H1 (cell line): Measurements from ENCODE around the gene FEZF1. TPM values are rescaled to one million over a fixed set of nuclear protein-coding genes. Genes with fewer than 3 reads are reported as not detected.

ENCODE experiments used
- CTCF ChIA-PET: fragments of 300-600 bp; sonication (Branson Sonifier 250); formaldehyde crosslinking; loops from one replicate; lab custom pipeline; 2021; ENCODE audit not compliant: partially characterized antibody; lab: Charles Lee
- POLR2A ChIA-PET: fragments of 300-600 bp; sonication (Branson Sonifier 250); formaldehyde crosslinking; loops from one replicate; lab custom pipeline; 2021; ENCODE audit warnings: inconsistent platforms; ENCODE audit not compliant: partially characterized antibody; lab: Charles Lee
- DNase-seq, 2 experiments: peaks; one replicate each; pipeline versions ENCODE4 v3.0.0 to v3.0.0-alpha.2; 2010 to 2022; ENCODE audit warnings: low spot score in 2 of 2, low read depth in 1 of 2, mixed read lengths in 1 of 2
- FAIRE-seq: peaks from 2 replicates; lab custom pipeline; 2011; peaks lifted over from hg19 to GRCh38; lab: Jason Lieb, UNC
- H2AFZ ChIP-seq: 2 replicates; pipeline ENCODE4 v1.8.1; 2012; ENCODE audit warnings: low read length, inconsistent platforms
- H2AK5ac ChIP-seq: 2 replicates; pipeline ENCODE4 v1.6.1; 2013; ENCODE audit warnings: low read depth, low read length
- H2BK120ac ChIP-seq: replicated peaks from 2 replicates; pipeline ENCODE3; 2013; ENCODE audit warnings: low read depth, low read length, inconsistent platforms
- H2BK12ac ChIP-seq: 2 replicates; pipeline ENCODE4 v1.6.1; 2013; ENCODE audit warnings: low read depth, low read length
- H2BK15ac ChIP-seq: 2 replicates; pipeline ENCODE4 v1.6.1; 2013; ENCODE audit warnings: low read length
- H2BK20ac ChIP-seq: 2 replicates; pipeline ENCODE4 v1.6.1; 2013; ENCODE audit warnings: low read length
- H2BK5ac ChIP-seq: 2 replicates; pipeline ENCODE4 v1.6.1; 2013; ENCODE audit warnings: low read depth, low read length
- H3K14ac ChIP-seq: 2 replicates; pipeline ENCODE4 v1.6.1; 2013; ENCODE audit warnings: inconsistent platforms; ENCODE audit not compliant: insufficient read length
- H3K18ac ChIP-seq: 2 replicates; pipeline ENCODE4 v1.6.1; 2013; ENCODE audit warnings: low read length; ENCODE audit errors: extremely low read depth
- H3K23ac ChIP-seq: 2 replicates; pipeline ENCODE4 v1.6.1; 2013; ENCODE audit warnings: inconsistent platforms; ENCODE audit not compliant: insufficient read length
- H3K23me2 ChIP-seq: 2 replicates; pipeline ENCODE4 v1.6.1; 2013; ENCODE audit warnings: low read depth, low read length
- H3K27ac ChIP-seq: 2 replicates; pipeline ENCODE4 v1.6.1; 2011; ENCODE audit warnings: low read depth, low read length, inconsistent platforms
- H3K27me3 ChIP-seq, 4 experiments: replicated peaks in 1 of 4; 1 replicate in 1 of 4; 2 replicates in 3 of 4; pipeline versions ENCODE4 v1.6.1 to v1.8.1; 2011 to 2013; ENCODE audit warnings: low read length in 3 of 4, mild to moderate bottlenecking in 3 of 4, inconsistent platforms in 2 of 4, mixed read lengths in 2 of 4, moderate library complexity in 1 of 4; ENCODE audit not compliant: control insufficient read depth in 3 of 4, insufficient read depth in 3 of 4; ENCODE audit errors: extremely low read depth in 1 of 4
- H3K36me3 ChIP-seq, 4 experiments: 2 replicates each; pipeline versions ENCODE4 v1.6.1 to v1.8.1; 2011 to 2013; ENCODE audit warnings: mild to moderate bottlenecking in 4 of 4, low read length in 3 of 4, moderate library complexity in 2 of 4, control low read depth in 1 of 4, inconsistent platforms in 1 of 4; ENCODE audit not compliant: insufficient read depth in 4 of 4, control insufficient read depth in 2 of 4
- H3K4ac ChIP-seq: replicated peaks from 2 replicates; pipeline ENCODE3; 2013; ENCODE audit warnings: low read length, low read depth, mixed read lengths, inconsistent platforms; ENCODE audit not compliant: insufficient read length
- H3K4me1 ChIP-seq, 4 experiments: replicated peaks in 1 of 4; 1 replicate in 1 of 4; 2 replicates in 3 of 4; pipeline versions ENCODE4 v1.6.1 to v1.8.1; 2011 to 2013; ENCODE audit warnings: low read length in 3 of 4, inconsistent platforms in 2 of 4, mixed read lengths in 1 of 4; ENCODE audit not compliant: insufficient read depth in 4 of 4, control insufficient read depth in 3 of 4
- H3K4me2 ChIP-seq, 2 experiments: 2 replicates each; pipeline versions ENCODE4 v1.6.1 to v1.8.1; 2011 to 2013; ENCODE audit warnings: low read depth in 2 of 2, low read length in 2 of 2, control low read depth in 1 of 2, inconsistent platforms in 1 of 2, mild to moderate bottlenecking in 1 of 2; ENCODE audit not compliant: insufficient read depth in 1 of 2
- H3K4me3 ChIP-seq, 4 experiments: fragments of 200-600, 300-600 bp in 1 of 4; sonication (generic), shearing (Covaris generic), sonication (Bioruptor Twin) in 1 of 4; 2 replicates each; pipeline versions ENCODE4 v1.5.1 to v1.8.1; 2011 to 2016; ENCODE audit warnings: low read length in 4 of 4, low read depth in 3 of 4, control low read depth in 2 of 4, inconsistent platforms in 2 of 4, mild to moderate bottlenecking in 2 of 4, mixed read lengths in 1 of 4, moderate library complexity in 1 of 4; ENCODE audit not compliant: insufficient read depth in 2 of 4; ENCODE audit errors: extremely low read depth in 1 of 4
- H3K56ac ChIP-seq: replicated peaks from 2 replicates; pipeline ENCODE3; 2013; ENCODE audit warnings: low read depth, mild to moderate bottlenecking, mixed read lengths, low read length, inconsistent platforms; ENCODE audit not compliant: insufficient read length
- H3K79me1 ChIP-seq: 2 replicates; pipeline ENCODE4 v1.6.1; 2013; ENCODE audit warnings: low read depth, low read length, control low read depth
- H3K79me2 ChIP-seq, 2 experiments: 2 replicates each; pipeline versions ENCODE4 v1.6.1 to v1.8.1; 2012 to 2013; ENCODE audit warnings: low read length in 2 of 2, mild to moderate bottlenecking in 2 of 2, inconsistent platforms in 1 of 2; ENCODE audit not compliant: insufficient read depth in 2 of 2, control insufficient read depth in 1 of 2
- H3K9ac ChIP-seq, 4 experiments: replicated peaks in 1 of 4; 1 replicate in 1 of 4; 2 replicates in 3 of 4; pipeline versions ENCODE4 v1.6.1 to v1.8.1; 2011 to 2013; ENCODE audit warnings: low read depth in 3 of 4, low read length in 3 of 4, control low read depth in 2 of 4, mild to moderate bottlenecking in 2 of 4, moderate library complexity in 2 of 4, inconsistent platforms in 1 of 4; ENCODE audit errors: extremely low read depth in 1 of 4
- H3K9me3 ChIP-seq, 2 experiments: 2 replicates each; pipeline versions ENCODE4 v1.6.1 to v1.8.1; 2012 to 2013; ENCODE audit warnings: mild to moderate bottlenecking in 2 of 2, moderate library complexity in 2 of 2, control low read depth in 1 of 2, inconsistent platforms in 1 of 2, low read depth in 1 of 2, low read length in 1 of 2, mixed read lengths in 1 of 2; ENCODE audit not compliant: insufficient read depth in 2 of 2
- H4K20me1 ChIP-seq, 2 experiments: replicated peaks in 1 of 2; 2 replicates each; pipeline versions ENCODE3 to v1.8.1; 2011 to 2013; ENCODE audit warnings: inconsistent platforms in 2 of 2, low read length in 2 of 2, mild to moderate bottlenecking in 1 of 2; ENCODE audit not compliant: insufficient read depth in 2 of 2, control insufficient read depth in 1 of 2
- H4K5ac ChIP-seq: 2 replicates; pipeline ENCODE4 v1.6.1; 2013; ENCODE audit warnings: low read length, low read depth, mixed read lengths, inconsistent platforms; ENCODE audit not compliant: insufficient read length
- H4K8ac ChIP-seq: 2 replicates; pipeline ENCODE4 v1.8.0; 2013; ENCODE audit warnings: mild to moderate bottlenecking, moderate library complexity, low read length, inconsistent platforms; ENCODE audit not compliant: insufficient read depth; ENCODE audit errors: extremely low read depth
- H4K91ac ChIP-seq: replicated peaks from 2 replicates; pipeline ENCODE3; 2013; ENCODE audit warnings: low read length, mixed read lengths, inconsistent platforms; ENCODE audit not compliant: insufficient read length
- CHD1 ChIP-seq: IDR thresholded peaks from 2 replicates; pipeline ENCODE4 v1.6.1; 2012; ENCODE audit warnings: low read depth, low read length, improper control_type of control experiment
- KDM1A ChIP-seq: fragments of 200-600, 300-600 bp; sonication (generic); IDR thresholded peaks from 2 replicates; pipeline ENCODE4 v1.7.1; 2016; ENCODE audit warnings: mild to moderate bottlenecking, low read length, borderline replicate concordance
- TCF12 ChIP-seq: IDR thresholded peaks from 2 replicates; pipeline ENCODE4 v1.6.1; 2011; ENCODE audit warnings: low read depth, mild to moderate bottlenecking, low read length
- TEAD4 ChIP-seq: IDR thresholded peaks from 2 replicates; pipeline ENCODE4 v1.6.1; 2012; ENCODE audit warnings: low read depth, low read length, inconsistent platforms, mixed read lengths
- WGBS, 2 experiments: shearing (Covaris generic) in 1 of 2; methylation state at CpG; one replicate each; pipeline versions ENCODE4 v1.1.6 to v1.1.7; 2013 to 2015; ENCODE audit warnings: low lambda C conversion rate in 2 of 2, mixed read lengths in 2 of 2, inconsistent platforms in 1 of 2, low coverage in 1 of 2, missing lambda C conversion rate in 1 of 2; ENCODE audit not compliant: insufficient replicate concordance in 2 of 2, insufficient coverage in 1 of 2, insufficient read length in 1 of 2; ENCODE audit errors: extremely low coverage in 1 of 2, missing lambda C conversion rate in 1 of 2; 5-methylcytosine and 5-hydroxymethylcytosine counted together
- polyA plus RNA-seq, 7 experiments: library from polyadenylated mRNA; depleted of rRNA in 3 of 7; stranded (reverse) in 5 of 7; unstranded in 2 of 7; fragments of >200 nt in 5 of 7; fragments of 200-250 nt in 2 of 7; gene quantifications; 1 replicate in 5 of 7; 2 replicates in 1 of 7; 4 replicates in 1 of 7; pipeline versions ENCODE4 v1.2.1 to v1.2.3, GENCODE V29; 2011 to 2013; ENCODE audit warnings: missing spikeins in 2 of 7, mixed read lengths in 2 of 7
- total RNA-seq: library from RNA; stranded (reverse); fragmentation: NEBNext Ultra II Directional; extraction: Animal tissue kit (Norgen Biotek cat#: 25700); gene quantifications from 2 replicates; pipeline ENCODE4 v1.2.1, GENCODE V29; 2021

FEZF1 gene
- total and polyA plus RNA-seq, 2 of the 8 experiments (the other 6 are each of a cell fraction or from before 2014, with no cell fraction given) = 10.6 to 15.7 TPM

DNA sequence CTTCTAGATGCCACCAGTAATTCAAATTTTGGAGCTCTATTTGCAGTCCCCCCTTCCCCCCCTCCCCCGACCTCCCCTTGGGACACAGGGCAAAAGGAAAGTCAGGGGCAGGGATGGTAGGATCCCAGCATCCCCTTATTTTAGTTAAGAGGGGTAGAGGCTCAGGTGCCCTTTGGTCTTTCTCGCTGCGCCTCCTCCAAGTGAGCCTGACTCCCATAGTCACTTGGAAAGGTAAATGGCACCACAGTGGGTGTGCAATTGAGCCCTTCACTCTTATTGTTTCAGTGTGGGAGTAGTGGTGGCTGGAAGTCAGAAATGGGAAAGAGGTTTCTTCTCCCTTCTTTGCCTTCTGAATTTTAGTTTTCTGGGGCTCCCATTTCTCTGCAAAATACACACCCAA, 8.2 kb upstream of the FEZF1 start:
- no peak overlapping the region for H4K8ac ChIP-seq
- H4K20me1 ChIP-seq = no peaks in the 10 kb centered on the region
- peak overlapping the region in 1 of 2 experiments; percentile 78; a peak in 2 of 4 replicates for H3K4me2 ChIP-seq
- no peaks in the 10 kb centered on the region for H3K79me1 ChIP-seq
- peaks cover 18 to 73% (median 46%) of the 10 kb centered on the region in 4 experiments for H3K27me3 ChIP-seq
- no peak overlapping the region for H3K56ac ChIP-seq
- no peak overlapping the region for H2BK5ac ChIP-seq
- no peak overlapping the region for H2BK20ac ChIP-seq
- H2AFZ ChIP-seq = no peak overlapping the region
- no peak overlapping the region for H4K5ac ChIP-seq
- H2BK15ac ChIP-seq = no peak overlapping the region
- no peak overlapping the region for H3K4ac ChIP-seq
- H3K4me1 ChIP-seq = peaks cover 9 to 30% (median 20%) of the 10 kb centered on the region in 4 experiments; a peak in 6 of 7 replicates
- no peak overlapping the region for H3K27ac ChIP-seq
- H2BK120ac ChIP-seq = no peak overlapping the region
- peaks cover 24% of the 10 kb centered on the region; the same call in 1 of the 2 replicates for H3K23me2 ChIP-seq
- H3K14ac ChIP-seq = no peak overlapping the region
- H3K36me3 ChIP-seq = peaks cover 0 to 4% (median 0%) of the 10 kb centered on the region in 4 experiments; a peak in 1 of 8 replicates
- DNase-seq = no peak
- ChIA-PET CTCF (interaction anchor here (1.2 to 2.8 kb wide), 3 partner anchors 13 to 215 kb away, joined by 4 to 10 read pairs (median 4); no protein-coding TSS in a partner anchor), POLR2A (interaction anchor here (1.0 to 1.1 kb wide), 2 partner anchors 11 to 96 kb away, joined by 3 read pairs; no protein-coding TSS in a partner anchor)
- no peak overlapping the region for H2AK5ac ChIP-seq
- H3K18ac ChIP-seq = no peak overlapping the region; the same call in 1 of the 2 replicates
- H3K4me3 ChIP-seq = no peak overlapping the region
- no peak overlapping the region for H4K91ac ChIP-seq
- no peak overlapping the region for H3K23ac ChIP-seq
- H3K9ac ChIP-seq = no peak overlapping the region
- H2BK12ac ChIP-seq = no peak overlapping the region
- WGBS, 2 experiments = 25% methylated on average over 2 of the region's 3 CpGs; no CpG with 5 or more reads in 1 of the 2 experiments
- H3K9me3 ChIP-seq = no peaks in the 10 kb centered on the region
- peaks cover 0 to 22% of the 10 kb centered on the region in 2 experiments; a peak in 3 of 4 replicates for H3K79me2 ChIP-seq
- FAIRE-seq = no peak
- TF ChIP-seq TEAD4 (no peak), KDM1A (no peak), CHD1 (no peak), TCF12 (no peak)
